ENCODE measurements around the gene CSKMT. TPM values are rescaled to one million over a fixed set of nuclear protein-coding genes. Genes with fewer than 3 reads are reported as not detected.

Gene CSKMT
- total and polyA plus RNA-seq, 8 donors, result 5.1 to 21.8 (median 6.5) TPM

DNA sequence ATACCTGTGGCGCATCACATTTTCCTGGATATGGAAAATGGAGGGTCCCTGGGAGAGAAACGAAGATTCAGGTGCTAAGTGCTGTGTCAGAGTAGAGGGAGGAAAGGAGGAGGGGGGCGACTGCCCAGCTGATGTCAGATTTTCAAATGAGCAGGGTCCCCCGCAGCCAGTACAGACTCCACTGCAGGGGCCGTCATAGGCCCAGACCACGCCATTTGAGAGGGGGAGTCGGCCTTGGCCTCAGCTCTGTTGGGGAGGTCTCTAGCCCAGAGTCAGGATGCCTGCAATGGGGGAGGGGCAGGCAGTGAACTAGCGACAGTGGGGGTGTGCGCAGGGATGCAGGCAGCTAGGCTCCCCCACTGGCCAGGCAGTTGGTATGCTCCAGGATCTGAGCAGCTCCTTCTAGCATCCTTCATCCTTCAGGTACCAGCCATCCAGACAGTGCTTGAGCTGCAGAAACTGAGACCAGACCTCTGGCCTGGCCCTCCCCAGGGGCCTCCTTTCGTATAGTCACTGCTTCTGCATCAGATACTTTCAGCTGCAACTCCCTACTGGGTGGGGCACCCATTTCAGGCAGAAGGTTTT, 42.3 kb downstream of the CSKMT start, which contains the start of the genes BSCL2 and GNG3:
BSCL2 (minus strand) TSS at position 148 of the 585 bp plus-strand sequence. CDS start 229 bp downstream, outside the sequence.
GNG3 (plus strand) TSS at position 400 of the 585 bp plus-strand sequence. CDS start 620 bp downstream, outside the sequence.
- peaks cover 0 to 27% of the 10 kb centered on the region in 2 donors for H3K36me3 ChIP-seq
- H3K4me3 ChIP-seq, result peak within 1 kb of the TSS; percentile 59 to 80
- no peaks in the 10 kb centered on the region for H3K27me3 ChIP-seq
- peaks cover 26 to 61% of the 10 kb centered on the region in 2 donors for H3K4me1 ChIP-seq
- intact Hi-C loops (cut with DNase I), result no loop called here
- DNase-seq, result peak in 1 of 4 donors; percentile 64
- H3K9me3 ChIP-seq, result no peaks in the 10 kb centered on the region
- peak within 1 kb of the TSS; percentile 49 to 97 for H3K27ac ChIP-seq
- ATAC-seq, result no peak
- TF ChIP-seq CTCF (IDR thresholded peaks at IDR 0.05), result no peak

DNA sequence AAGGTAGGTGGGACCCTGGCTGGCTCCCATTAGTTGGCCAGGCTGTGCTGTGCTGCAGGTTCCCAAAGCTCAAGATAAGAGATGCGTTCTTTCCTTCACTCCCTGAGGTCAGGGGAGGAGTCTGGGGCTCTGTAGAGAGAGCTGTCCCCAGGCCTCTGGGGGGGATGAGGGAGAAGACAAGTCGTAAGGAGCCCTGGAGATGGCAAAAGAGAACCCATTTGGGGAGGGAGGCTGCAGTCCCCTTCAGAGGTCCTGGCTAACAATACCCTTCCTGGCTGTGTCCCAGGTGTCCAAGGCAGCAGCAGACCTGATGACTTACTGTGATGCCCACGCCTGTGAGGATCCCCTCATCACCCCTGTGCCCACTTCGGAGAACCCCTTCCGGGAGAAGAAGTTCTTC, 43.3 kb downstream of the CSKMT start:
- TF ChIP-seq CTCF (IDR thresholded peaks at IDR 0.05), result no peak
- no peaks in the 10 kb centered on the region for H3K9me3 ChIP-seq
- ATAC-seq (no peak), DNase-seq (no peak)
- peaks cover 0 to 32% of the 10 kb centered on the region in 2 donors for H3K36me3 ChIP-seq
- H3K27me3 ChIP-seq, result no peaks in the 10 kb centered on the region
- H3K4me1 ChIP-seq, result peaks cover 26 to 67% of the 10 kb centered on the region in 2 donors
- peak overlapping the region; percentile 96 to 97 for H3K27ac ChIP-seq
- intact Hi-C loops (cut with DNase I), result no loop called here
- peak overlapping the region; percentile 51 to 59 for H3K4me3 ChIP-seq

DNA sequence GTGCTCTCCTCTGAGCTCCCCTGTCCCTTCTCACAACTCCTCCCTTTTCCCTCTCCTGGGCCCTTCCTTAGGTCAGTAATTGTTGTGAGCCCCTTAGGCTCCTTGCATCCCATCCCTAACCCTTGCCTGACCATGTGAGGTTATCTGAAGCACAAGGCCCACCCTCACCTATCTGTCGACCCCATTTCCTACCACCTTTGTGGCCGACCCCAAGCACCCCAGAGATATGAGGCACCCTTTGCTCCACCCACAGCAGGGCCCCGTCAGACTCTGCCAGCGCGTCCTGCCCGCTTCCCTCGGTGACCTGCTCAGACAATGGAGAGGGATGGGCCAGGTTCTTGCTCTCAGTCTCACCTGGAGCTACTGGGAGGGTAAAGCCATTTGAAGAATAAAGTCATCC, 43.7 kb downstream of the CSKMT start:
- H3K4me1 ChIP-seq, result peaks cover 26 to 69% of the 10 kb centered on the region in 2 donors
- peak; percentile 13 for ATAC-seq
- no peaks in the 10 kb centered on the region for H3K9me3 ChIP-seq
- peak overlapping the region; percentile 96 to 97 for H3K27ac ChIP-seq
- peaks cover 0 to 36% of the 10 kb centered on the region in 2 donors for H3K36me3 ChIP-seq
- H3K27me3 ChIP-seq, result no peaks in the 10 kb centered on the region
- intact Hi-C loops (cut with DNase I), result no loop called here
- DNase-seq, result no peak
- peak overlapping the region; percentile 51 to 59 for H3K4me3 ChIP-seq
- TF ChIP-seq CTCF (IDR thresholded peaks at IDR 0.05), result no peak

DNA sequence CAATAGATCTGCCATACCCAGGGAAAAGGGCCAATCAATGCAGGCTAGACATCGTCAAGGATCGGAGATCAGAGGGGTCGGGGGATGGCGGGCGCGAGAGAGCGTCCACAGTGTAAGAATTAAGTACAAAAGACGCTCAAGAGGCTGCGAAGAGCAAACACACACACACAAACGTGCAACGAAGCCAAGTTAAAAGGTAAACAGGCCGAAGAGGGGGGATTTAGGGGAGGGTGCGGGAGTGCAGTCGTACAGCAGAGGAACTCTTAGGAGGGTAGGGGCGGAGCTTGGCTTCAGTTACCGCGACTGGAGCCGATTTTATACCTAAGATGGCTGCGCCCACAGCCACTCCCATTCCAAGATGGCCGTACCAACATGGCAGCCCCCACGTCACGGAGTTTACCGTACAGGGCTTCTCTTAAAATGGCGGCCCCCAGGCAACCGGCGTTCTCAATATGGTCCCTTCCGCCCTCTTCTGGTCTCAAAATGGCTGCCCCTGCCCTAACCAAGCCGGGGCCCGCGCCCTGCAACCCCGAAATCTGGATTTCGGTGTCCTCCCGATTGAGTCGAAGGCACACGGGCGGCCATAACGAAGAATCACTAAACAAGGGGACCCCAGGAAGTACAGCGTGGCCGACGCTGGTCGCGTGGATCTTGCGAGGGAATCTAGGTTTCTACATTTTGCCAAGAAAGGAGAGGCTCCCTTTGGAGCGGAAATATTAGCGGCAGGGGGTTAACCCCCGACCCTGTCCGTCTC, 44.3 kb downstream of the CSKMT start:
- intact Hi-C loops (cut with DNase I), result no loop called here
- Histone ChIP-seq H3K36me3 (peaks cover 0 to 43% of the 10 kb centered on the region in 2 donors), H3K27ac (peak overlapping the region; percentile 96 to 97), H3K4me1 (peaks cover 29 to 68% of the 10 kb centered on the region in 2 donors), H3K9me3 (no peaks in the 10 kb centered on the region), H3K4me3 (peak overlapping the region; percentile 51 to 59), H3K27me3 (no peaks in the 10 kb centered on the region)
- TF ChIP-seq CTCF (IDR thresholded peaks at IDR 0.05), result no peak
- ATAC-seq (peak; percentile 82), DNase-seq (peak; percentile 96 to 99 (median 98))

DNA sequence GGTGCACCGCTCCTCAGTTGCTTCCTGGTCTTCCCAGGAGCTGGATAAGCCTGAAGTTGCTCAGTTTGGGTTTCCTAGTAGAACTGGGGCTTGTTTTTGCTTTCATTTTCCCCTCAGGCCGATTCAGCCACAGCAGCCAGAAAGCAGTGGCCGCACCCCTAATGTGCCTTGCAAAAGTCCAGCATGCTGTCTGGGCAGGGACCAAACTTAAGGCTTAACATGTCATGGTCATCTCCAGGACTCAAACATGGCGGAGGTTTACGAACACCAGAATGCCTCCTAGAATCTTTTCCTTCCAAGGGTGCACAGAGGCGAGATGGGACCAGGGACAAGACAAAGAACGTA, 44.9 kb downstream of the CSKMT start:
- peaks cover 29 to 63% of the 10 kb centered on the region in 2 donors for H3K4me1 ChIP-seq
- no peaks in the 10 kb centered on the region for H3K9me3 ChIP-seq
- H3K36me3 ChIP-seq, result peaks cover 0 to 48% of the 10 kb centered on the region in 2 donors
- peak overlapping the region; percentile 96 to 97 for H3K27ac ChIP-seq
- TF ChIP-seq CTCF (IDR thresholded peaks at IDR 0.05), result no peak
- ATAC-seq (no peak), DNase-seq (no peak)
- intact Hi-C loops (cut with DNase I), result no loop called here
- H3K4me3 ChIP-seq, result peak overlapping the region; percentile 51 to 59
- H3K27me3 ChIP-seq, result no peaks in the 10 kb centered on the region
